Left lung (tissue), 10 donors: ENCODE results near the gene ANKRD9. TPM values are rescaled to one million over a fixed set of nuclear protein-coding genes. Genes with fewer than 3 reads are reported as not detected.

Experiments
- ATAC-seq: fragments of 200-7000 bp; cut with Tn5 transposase; one replicate; pipeline ENCODE4 v1.9.1; 2020; ENCODE audit warnings: moderate library complexity
- DNase-seq, 4 donors: peaks; one replicate each; pipeline ENCODE4 v3.0.0-alpha.2; 2013 to 2020
- H3K27ac ChIP-seq, 2 donors: fragments of 200-600 bp; sonication (generic) in 1 of 2; one replicate each; pipeline versions ENCODE4 v1.5.0 to v1.8.0; 2020 to 2021
- H3K27me3 ChIP-seq, 2 donors: fragments of 200-600 bp; sonication (generic) in 1 of 2; one replicate each; pipeline versions ENCODE4 v1.5.0 to v1.8.0; 2020 to 2021
- H3K36me3 ChIP-seq, 2 donors: fragments of 200-600 bp; sonication (generic) in 1 of 2; one replicate each; pipeline versions ENCODE4 v1.5.0 to v1.8.0; 2020 to 2021
- H3K4me1 ChIP-seq, 2 donors: fragments of 200-600 bp; one replicate each; pipeline ENCODE4 v1.8.0; 2021
- H3K4me3 ChIP-seq, 2 donors: fragments of 200-600 bp; sonication (generic) in 1 of 2; one replicate each; pipeline versions ENCODE4 v1.5.0 to v1.8.0; 2020 to 2021; ENCODE audit warnings: mild to moderate bottlenecking in 1 of 2
- H3K9me3 ChIP-seq, 2 donors: fragments of 200-600 bp; sonication (generic) in 1 of 2; one replicate each; pipeline versions ENCODE4 v1.5.0 to v1.8.0; 2020 to 2021
- CTCF ChIP-seq, 2 donors: fragments of 200-600 bp; sonication (generic) in 1 of 2; IDR thresholded peaks; one replicate each; pipeline versions ENCODE4 v1.5.0 to v1.8.0; 2021; ENCODE audit warnings: antibody characterized with exemption in 2 of 2
- intact Hi-C, 2 donors: fragments of 100-400 bp; cut with DNase I; formaldehyde crosslinking; loops; one replicate each; pipeline versions ENCODE4 v1.11.2 to v1.14.2; 2022
- polyA plus RNA-seq, 6 donors: library from polyadenylated mRNA; unstranded; fragments of 120-200 nt; gene quantifications; one replicate each; pipeline ENCODE4 v1.2.1, GENCODE V29; 2013; ENCODE audit not compliant: insufficient read length in 6 of 6
- total RNA-seq, 2 donors: library from RNA; stranded (reverse); fragmentation: NEBNext Ultra II Directional; extraction: Animal tissue kit (Norgen Biotek cat#: 25700); gene quantifications; one replicate each; pipeline ENCODE4 v1.2.1, GENCODE V29; 2021
- donor health status: DM: no; HTN: yes; CAD: no.
- donor health status: DM: no; HTN: no; CAD: no.

ANKRD9 gene
- total and polyA plus RNA-seq, 8 donors: 3.4 to 32.3 (median 4.8) TPM

GRCh38 chr14:102512793-102513300 lies 3.3 kb upstream of the ANKRD9 start:
- ATAC-seq (no peak), DNase-seq (no peak)
- intact Hi-C loops: no loop called here
- no peaks in the 10 kb centered on the region for H3K9me3 ChIP-seq
- no peaks in the 10 kb centered on the region for H3K27me3 ChIP-seq
- no peak for TF ChIP-seq CTCF (IDR thresholded peaks at IDR 0.05)
- H3K4me1 ChIP-seq: peaks cover 0 to 36% of the 10 kb centered on the region in 2 donors
- no peak overlapping the region for H3K27ac ChIP-seq
- H3K4me3 ChIP-seq: no peak overlapping the region
- no peaks in the 10 kb centered on the region for H3K36me3 ChIP-seq

- no peak overlapping the region for H3K4me3 ChIP-seq
- intact Hi-C loops: no loop called here
- DNase-seq: no peak
- TF ChIP-seq CTCF (IDR thresholded peaks at IDR 0.05): no peak
- peaks cover 0 to 7% of the 10 kb centered on the region in 2 donors for H3K36me3 ChIP-seq
- H3K4me1 ChIP-seq: peaks cover 0 to 29% of the 10 kb centered on the region in 2 donors
- H3K9me3 ChIP-seq: no peaks in the 10 kb centered on the region
- no peak for ATAC-seq
- no peak overlapping the region for H3K27ac ChIP-seq
- H3K27me3 ChIP-seq: no peaks in the 10 kb centered on the region
These were observed 2.0 kb upstream of the ANKRD9 start for GRCh38 chr14:102511538-102511937.

DNA sequence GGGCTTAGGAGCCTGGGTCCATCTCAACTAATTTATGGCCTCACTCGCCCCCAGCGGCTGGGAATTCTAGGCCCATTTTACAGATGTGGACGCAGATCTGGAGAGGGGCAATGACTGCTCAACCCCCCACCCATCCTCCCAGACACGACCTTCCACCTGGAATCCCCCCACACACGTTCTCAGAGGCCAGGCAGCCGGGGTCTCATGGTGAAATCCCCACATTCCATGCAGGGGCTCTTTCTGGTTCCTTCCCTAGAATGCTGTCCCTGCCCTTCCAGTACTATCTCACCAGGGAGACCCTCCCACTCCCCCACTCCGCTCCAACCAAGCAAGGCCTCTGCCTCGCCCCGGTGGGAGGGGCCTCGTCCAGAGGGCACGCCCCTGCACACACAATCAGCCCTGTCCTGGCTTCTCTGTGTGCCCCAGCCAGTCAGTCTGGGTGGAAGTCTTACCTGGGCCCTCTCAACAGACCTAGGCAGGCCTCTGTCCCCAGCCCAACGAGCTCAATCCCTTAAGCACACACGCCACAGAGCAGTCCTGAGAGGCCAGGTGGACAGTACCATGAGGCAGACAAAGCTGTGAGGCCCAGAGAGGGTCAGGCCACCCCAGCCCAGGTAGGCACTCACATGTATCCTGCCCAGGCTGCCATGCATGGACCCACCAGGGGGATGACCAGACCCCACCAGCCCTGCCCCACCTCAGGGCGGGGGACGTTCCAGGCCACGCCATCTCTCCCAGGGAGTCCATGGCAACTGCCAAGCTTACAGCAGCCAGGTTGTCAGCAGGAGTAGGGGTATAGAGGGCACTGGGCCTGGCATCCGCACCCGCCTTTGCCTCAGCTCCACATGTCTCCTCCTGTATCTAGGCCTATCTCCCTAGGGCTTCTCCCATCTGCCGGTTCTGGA lies 1.3 kb upstream of the ANKRD9 start:
- DNase-seq (peak in 2 of 4 donors; percentile 52 to 63), ATAC-seq (peak; percentile 62)
- Histone ChIP-seq H3K36me3 (peaks cover 0 to 11% of the 10 kb centered on the region in 2 donors), H3K27me3 (no peaks in the 10 kb centered on the region), H3K9me3 (no peaks in the 10 kb centered on the region), H3K4me3 (peak overlapping the region in 1 of 2 donors; percentile 56), H3K27ac (no peak overlapping the region), H3K4me1 (peaks cover 0 to 26% of the 10 kb centered on the region in 2 donors)
- no peak for TF ChIP-seq CTCF (IDR thresholded peaks at IDR 0.05)
- intact Hi-C loops: no loop called here

DNA sequence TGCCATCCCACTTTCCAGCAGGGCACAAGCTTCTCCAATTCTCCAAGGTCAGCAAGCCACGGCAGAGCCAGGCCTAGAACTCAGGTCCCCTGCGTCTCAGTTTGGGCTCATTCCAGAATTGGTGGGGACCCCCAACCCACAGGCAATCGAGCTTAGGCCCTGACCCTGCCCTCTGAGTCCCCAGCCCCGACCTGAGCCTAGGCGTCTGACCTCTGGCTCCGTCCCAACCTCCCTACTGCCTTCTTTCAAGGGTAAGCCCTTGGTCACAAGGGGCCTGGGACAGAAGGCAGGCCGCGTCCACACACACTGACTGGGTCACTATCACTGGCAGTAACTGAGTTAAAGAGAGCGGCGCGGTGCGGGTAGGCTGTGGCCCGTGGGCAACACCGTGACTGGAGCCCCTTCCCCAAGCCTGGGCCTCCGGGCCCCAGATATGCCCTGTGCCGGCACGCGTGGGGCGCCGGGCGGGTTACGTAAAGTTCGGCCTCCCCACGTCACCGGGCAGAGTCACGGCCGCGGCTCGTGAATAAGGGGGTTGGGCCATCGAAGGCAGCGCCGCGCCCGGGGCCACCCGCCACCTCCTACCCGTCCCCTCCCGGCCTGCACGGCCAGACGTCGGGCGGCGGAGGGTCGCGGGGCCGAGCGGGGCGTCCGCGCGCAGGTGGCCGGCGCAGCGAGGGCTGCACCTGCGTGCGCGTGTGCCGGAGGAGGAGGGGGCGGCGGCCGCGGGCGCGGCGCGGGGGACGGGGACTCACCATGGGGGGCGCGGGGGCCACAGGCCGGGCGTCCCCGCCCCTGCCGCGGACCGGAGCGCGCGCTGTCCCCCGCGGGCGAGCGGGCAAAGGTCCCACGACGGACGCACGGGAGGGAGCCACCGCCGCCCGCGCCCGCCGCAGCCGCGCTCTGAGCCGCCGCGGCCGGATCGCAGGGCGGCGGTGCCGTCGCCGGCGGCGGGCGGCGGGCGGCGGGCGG lies 516 bp downstream of the ANKRD9 start:
- DNase-seq (peak in 2 of 4 donors; percentile 64 to 89), ATAC-seq (peak; percentile 7)
- Histone ChIP-seq H3K27me3 (no peaks in the 10 kb centered on the region), H3K36me3 (peaks cover 0 to 11% of the 10 kb centered on the region in 2 donors), H3K4me1 (peaks cover 0 to 26% of the 10 kb centered on the region in 2 donors), H3K4me3 (peak overlapping the region; percentile 40 to 53), H3K27ac (peak overlapping the region; percentile 47 to 67), H3K9me3 (no peaks in the 10 kb centered on the region)
- intact Hi-C loops: no loop called here
- TF ChIP-seq CTCF (IDR thresholded peaks at IDR 0.05): no peak
